ENCODE results near the gene PGM1. TPM values are rescaled to one million over a fixed set of nuclear protein-coding genes. Genes with fewer than 3 reads are reported as not detected.
"Not testable (repeated sequence)": the region's sequence is repeated elsewhere in the genome, so short reads cannot be mapped to it uniquely, and the experiment has no call there.

Gene PGM1
- total and polyA plus RNA-seq, 7 experiments from 2014 or later = 11.9 to 57.2 (median 16.8) TPM

- Histone ChIP-seq H3K9me3 (ENCODE audit: control insufficient read depth in 2 of 3, low read length in 3 of 3) (no peaks in the 10 kb centered on the region), H3K27ac (ENCODE audit: low read depth, low read length) (no peak overlapping the region), H3K4me3 (ENCODE audit: low read length) (no peak overlapping the region), H3K36me3 (ENCODE audit: control insufficient read depth in 2 of 3, insufficient read depth in 3 of 3, low read length in 3 of 3) (no peaks in the 10 kb centered on the region), H3K4me1 (ENCODE audit: control insufficient read depth in 2 of 2, insufficient read depth in 2 of 2, low read length in 2 of 2) (no peaks in the 10 kb centered on the region), H3K27me3 (ENCODE audit: control insufficient read depth in 2 of 2, insufficient read depth in 2 of 2, low read length in 2 of 2) (no peaks in the 10 kb centered on the region)
- H3K9me3 Mint-ChIP-seq = no peaks in the 10 kb centered on the region
- intact Hi-C loops (cut with micrococcal nuclease) = loop anchor here in 1 of 2 donors (1.0 kb wide), 1 partner anchor 689 kb away; no protein-coding TSS in a partner anchor
- ChIA-PET CTCF (interaction anchor here (3.1 kb wide), 1 partner anchor 688 kb away, joined by 17 read pairs; no protein-coding TSS in a partner anchor), POLR2A (interaction anchor here (0.7 kb wide), 1 partner anchor 20 kb away, joined by 5 read pairs; no protein-coding TSS in a partner anchor)
- peak in 2 of 9 donors; percentile 2 to 6 for DNase-seq
- H3K4me1 Mint-ChIP-seq = peaks cover 0 to 4% (median 0%) of the 10 kb centered on the region in 7 donors
- H3K27ac Mint-ChIP-seq = peak overlapping the region in 1 of 9 donors; percentile 72
- H3K36me3 Mint-ChIP-seq = peaks cover 0 to 20% (median 8%) of the 10 kb centered on the region in 5 donors
- H3K4me3 Mint-ChIP-seq = no peak overlapping the region
- no peaks in the 10 kb centered on the region for H3K27me3 Mint-ChIP-seq
- no peak for ATAC-seq
Observed at GRCh38 chr1:63557365-63557987, 35.7 kb upstream of the PGM1 start.

GRCh38 chr1:63559357-63559756, 33.9 kb upstream of the PGM1 start:
- no peaks in the 10 kb centered on the region for H3K36me3 ChIP-seq (ENCODE audit: control insufficient read depth in 2 of 3, insufficient read depth in 3 of 3, low read length in 3 of 3)
- POLR2A ChIA-PET = no interaction called here
- no peak overlapping the region for H3K27ac ChIP-seq (ENCODE audit: low read depth, low read length)
- H3K4me1 ChIP-seq (ENCODE audit: control insufficient read depth in 2 of 2, insufficient read depth in 2 of 2, low read length in 2 of 2) = no peaks in the 10 kb centered on the region
- CTCF ChIA-PET = no interaction called here
- intact Hi-C loops (cut with micrococcal nuclease) = no loop called here
- Mint-ChIP-seq H3K4me1 (peaks cover 0 to 4% (median 0%) of the 10 kb centered on the region in 7 donors), H3K36me3 (peaks cover 0 to 17% (median 10%) of the 10 kb centered on the region in 5 donors), H3K9me3 (no peaks in the 10 kb centered on the region), H3K4me3 (no peak overlapping the region), H3K27ac (no peak overlapping the region), H3K27me3 (no peaks in the 10 kb centered on the region)
- no peak for DNase-seq
- no peaks in the 10 kb centered on the region for H3K27me3 ChIP-seq (ENCODE audit: control insufficient read depth in 2 of 2, insufficient read depth in 2 of 2, low read length in 2 of 2)
- H3K9me3 ChIP-seq (ENCODE audit: control insufficient read depth in 2 of 3, low read length in 3 of 3) = no peaks in the 10 kb centered on the region
- no peak for ATAC-seq
- no peak overlapping the region for H3K4me3 ChIP-seq (ENCODE audit: low read length)

GRCh38 chr1:63563745-63564144, 29.5 kb upstream of the PGM1 start:
- H3K9me3 Mint-ChIP-seq = no peaks in the 10 kb centered on the region
- H3K9me3 ChIP-seq (ENCODE audit: control insufficient read depth in 2 of 3, low read length in 3 of 3) = no peaks in the 10 kb centered on the region
- ChIA-PET CTCF (no interaction called here), POLR2A (no interaction called here)
- no peaks in the 10 kb centered on the region for H3K27me3 Mint-ChIP-seq
- ATAC-seq = no peak
- H3K27ac Mint-ChIP-seq = no peak overlapping the region
- H3K4me1 ChIP-seq (ENCODE audit: control insufficient read depth in 2 of 2, insufficient read depth in 2 of 2, low read length in 2 of 2) = no peaks in the 10 kb centered on the region
- H3K27me3 ChIP-seq (ENCODE audit: control insufficient read depth in 2 of 2, insufficient read depth in 2 of 2, low read length in 2 of 2) = no peaks in the 10 kb centered on the region
- no peak for DNase-seq
- H3K27ac ChIP-seq (ENCODE audit: low read depth, low read length) = no peak overlapping the region
- no peak overlapping the region for H3K4me3 ChIP-seq (ENCODE audit: low read length)
- intact Hi-C loops (cut with micrococcal nuclease) = no loop called here
- H3K36me3 Mint-ChIP-seq = peaks cover 3 to 31% (median 19%) of the 10 kb centered on the region in 5 donors
- H3K4me1 Mint-ChIP-seq = peaks cover 0 to 4% (median 0%) of the 10 kb centered on the region in 7 donors
- no peak overlapping the region for H3K4me3 Mint-ChIP-seq
- no peaks in the 10 kb centered on the region for H3K36me3 ChIP-seq (ENCODE audit: control insufficient read depth in 2 of 3, insufficient read depth in 3 of 3, low read length in 3 of 3)

- no peaks in the 10 kb centered on the region for H3K36me3 ChIP-seq (ENCODE audit: control insufficient read depth in 2 of 3, insufficient read depth in 3 of 3, low read length in 3 of 3)
- H3K27ac Mint-ChIP-seq = peak overlapping the region in 1 of 9 donors; percentile 47
- no peaks in the 10 kb centered on the region for H3K4me1 Mint-ChIP-seq
- intact Hi-C loops (cut with micrococcal nuclease) = no loop called here
- no peaks in the 10 kb centered on the region for H3K4me1 ChIP-seq (ENCODE audit: control insufficient read depth in 2 of 2, insufficient read depth in 2 of 2, low read length in 2 of 2)
- ATAC-seq (no peak), DNase-seq (no peak)
- H3K4me3 ChIP-seq (ENCODE audit: low read length) = no peak overlapping the region
- peaks cover 3 to 20% (median 14%) of the 10 kb centered on the region in 5 donors for H3K36me3 Mint-ChIP-seq
- CTCF ChIA-PET = no interaction called here
- H3K9me3 Mint-ChIP-seq = no peaks in the 10 kb centered on the region
- POLR2A ChIA-PET = interaction anchor here (0.8 kb wide), 1 partner anchor 15 kb away, joined by 3 read pairs; no protein-coding TSS in a partner anchor
- no peak overlapping the region for H3K27ac ChIP-seq (ENCODE audit: low read depth, low read length)
- H3K27me3 Mint-ChIP-seq = no peaks in the 10 kb centered on the region
- H3K27me3 ChIP-seq (ENCODE audit: control insufficient read depth in 2 of 2, insufficient read depth in 2 of 2, low read length in 2 of 2) = no peaks in the 10 kb centered on the region
- H3K9me3 ChIP-seq (ENCODE audit: control insufficient read depth in 2 of 3, low read length in 3 of 3) = no peaks in the 10 kb centered on the region
- H3K4me3 Mint-ChIP-seq = no peak overlapping the region
Observed at GRCh38 chr1:63569068-63569467, 24.1 kb upstream of the PGM1 start.

GRCh38 chr1:63569640-63570316, 23.4 kb upstream of the PGM1 start:
- Mint-ChIP-seq H3K27ac (no peak overlapping the region), H3K4me3 (no peak overlapping the region), H3K36me3 (peaks cover 3 to 13% (median 10%) of the 10 kb centered on the region in 5 donors), H3K27me3 (no peaks in the 10 kb centered on the region), H3K4me1 (no peaks in the 10 kb centered on the region), H3K9me3 (no peaks in the 10 kb centered on the region)
- ChIA-PET POLR2A (no interaction called here), CTCF (no interaction called here)
- Histone ChIP-seq H3K27ac (ENCODE audit: low read depth, low read length) (no peak overlapping the region), H3K36me3 (ENCODE audit: control insufficient read depth in 2 of 3, insufficient read depth in 3 of 3, low read length in 3 of 3) (no peaks in the 10 kb centered on the region), H3K27me3 (ENCODE audit: control insufficient read depth in 2 of 2, insufficient read depth in 2 of 2, low read length in 2 of 2) (no peaks in the 10 kb centered on the region), H3K4me3 (ENCODE audit: low read length) (no peak overlapping the region), H3K9me3 (ENCODE audit: control insufficient read depth in 2 of 3, low read length in 3 of 3) (no peaks in the 10 kb centered on the region), H3K4me1 (ENCODE audit: control insufficient read depth in 2 of 2, insufficient read depth in 2 of 2, low read length in 2 of 2) (no peaks in the 10 kb centered on the region)
- DNase-seq = no peak
- no peak for ATAC-seq
- intact Hi-C loops (cut with micrococcal nuclease) = no loop called here

GRCh38 chr1:63572686-63573085, 20.5 kb upstream of the PGM1 start:
- H3K4me3 ChIP-seq (ENCODE audit: low read length); H3K4me3 Mint-ChIP-seq; CTCF ChIA-PET; ATAC-seq; H3K4me1 Mint-ChIP-seq; POLR2A ChIA-PET; H3K4me1 ChIP-seq (ENCODE audit: control insufficient read depth in 2 of 2, insufficient read depth in 2 of 2, low read length in 2 of 2); H3K9me3 Mint-ChIP-seq; H3K27ac Mint-ChIP-seq; H3K27ac ChIP-seq (ENCODE audit: low read depth, low read length); DNase-seq; H3K36me3 ChIP-seq (ENCODE audit: control insufficient read depth in 2 of 3, insufficient read depth in 3 of 3, low read length in 3 of 3); H3K27me3 Mint-ChIP-seq; H3K27me3 ChIP-seq (ENCODE audit: control insufficient read depth in 2 of 2, insufficient read depth in 2 of 2, low read length in 2 of 2); H3K36me3 Mint-ChIP-seq; intact Hi-C loops (cut with micrococcal nuclease); H3K9me3 ChIP-seq (ENCODE audit: control insufficient read depth in 2 of 3, low read length in 3 of 3): not testable (repeated sequence)

Data from naive thymus-derived CD4-positive, alpha-beta T cell (primary cell).